Measurements from ENCODE around the gene PDE2A.
"Not testable (repeated sequence)": the region's sequence is repeated elsewhere in the genome, so short reads cannot be mapped to it uniquely, and the experiment has no call there.

The PDE2A gene

DNA sequence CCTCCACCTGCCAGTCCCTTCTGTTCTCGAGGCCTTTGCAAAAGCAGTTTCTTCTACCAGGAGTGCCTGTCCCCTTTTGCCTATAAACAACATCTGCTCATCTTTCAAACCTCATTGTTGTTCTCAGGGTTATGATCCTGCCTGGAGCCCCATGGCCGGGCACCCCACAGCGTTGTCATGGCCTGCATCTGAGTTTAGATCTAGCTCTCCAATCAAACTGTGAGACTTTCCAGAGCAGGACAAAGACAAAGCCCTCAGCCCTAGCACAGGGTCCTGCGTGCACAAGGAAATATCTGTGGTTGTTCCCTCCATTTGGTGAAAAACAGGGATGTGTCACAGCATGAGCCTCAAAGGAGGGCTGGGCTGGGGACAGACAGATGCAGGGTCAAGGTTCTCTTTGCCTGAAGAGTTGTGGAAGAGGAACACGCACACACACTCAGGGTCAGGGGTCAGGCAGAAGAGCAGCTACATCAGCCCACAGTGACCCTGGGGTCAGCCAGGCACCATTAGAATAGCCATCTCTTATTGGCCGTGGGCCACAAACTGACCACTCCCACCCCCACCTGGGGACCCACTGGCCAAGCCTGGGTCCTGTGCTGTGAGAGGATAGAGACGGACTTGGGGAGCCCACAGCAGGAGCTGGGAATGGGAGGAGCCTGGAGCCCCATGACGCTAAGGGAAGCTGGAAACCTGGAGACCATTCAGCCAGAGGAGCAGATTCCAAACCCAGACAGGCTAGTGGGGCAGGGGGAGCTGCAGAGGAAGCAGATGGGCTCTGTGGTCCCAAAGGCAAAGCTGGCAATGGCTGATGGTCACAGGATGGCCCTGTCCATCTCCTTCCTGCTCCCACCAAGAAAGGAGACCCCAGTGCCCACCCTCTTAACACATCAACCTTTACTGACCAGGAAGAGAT is 99.4 kb downstream of the PDE2A start:
- DNase-seq = no peak

DNA sequence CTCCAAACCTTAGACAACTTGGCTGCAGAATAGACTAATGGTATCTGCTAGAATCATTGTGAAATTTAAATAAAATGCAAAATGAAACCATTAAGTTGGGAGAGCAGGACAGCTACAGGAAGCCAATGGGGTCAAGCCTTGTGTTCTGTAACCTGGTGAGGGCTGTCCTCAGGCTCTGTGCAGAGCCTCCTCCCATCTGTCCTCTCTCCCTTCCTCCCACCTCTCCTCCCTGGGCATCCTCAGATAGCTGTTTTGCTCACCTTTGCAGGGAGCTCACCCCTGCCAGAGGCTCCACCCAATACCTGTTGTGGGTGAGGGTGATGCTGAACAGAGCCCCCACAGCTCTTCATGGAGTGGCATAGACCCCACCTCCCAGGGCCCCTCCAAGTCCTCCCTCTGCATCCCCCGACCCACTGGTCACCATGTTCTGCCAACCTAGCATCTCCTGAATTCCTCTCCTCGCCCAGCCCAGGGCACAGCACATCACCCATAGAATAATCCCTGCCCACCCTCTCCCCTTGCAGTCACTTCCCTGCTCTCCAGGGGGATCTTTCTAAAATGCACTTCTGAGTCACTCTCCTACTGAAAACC is 100.3 kb downstream of the PDE2A start:
- DNase-seq = no peak

DNA sequence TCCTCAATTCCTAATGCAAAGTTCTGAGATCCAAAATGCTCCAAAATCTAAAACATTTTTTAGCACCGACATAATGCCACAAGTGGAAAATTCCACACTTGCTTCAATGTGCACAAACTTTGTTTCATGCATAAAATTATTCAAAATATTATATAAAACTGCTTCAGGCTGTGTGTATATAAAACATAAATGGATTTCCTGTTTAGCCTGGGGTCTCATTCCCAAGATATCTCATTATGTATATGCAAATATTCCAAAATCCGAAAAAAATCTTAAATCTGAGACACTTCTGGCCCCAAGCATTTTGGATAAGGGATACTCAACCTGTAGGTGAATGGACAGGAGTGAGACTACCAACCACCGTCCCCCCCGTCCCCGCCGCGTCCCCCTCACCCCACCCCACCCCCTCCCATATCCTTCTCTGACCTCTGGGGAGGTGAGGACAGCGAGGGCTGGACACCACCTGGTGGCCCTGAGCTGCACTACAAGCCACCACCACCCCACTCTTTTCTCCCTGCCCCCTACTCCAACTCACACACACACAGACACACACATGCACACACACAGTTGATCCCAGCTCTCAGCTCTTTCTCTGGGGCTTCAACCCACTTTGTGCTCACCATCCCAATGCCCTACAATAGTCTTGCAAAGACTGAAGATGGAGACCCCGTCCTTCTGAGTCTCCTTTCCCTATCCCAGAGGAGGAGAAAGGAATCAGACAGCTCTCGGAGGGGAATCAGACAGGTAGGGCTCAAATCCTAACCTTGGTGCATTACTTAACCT is 101.0 kb downstream of the PDE2A start:
- DNase-seq = peak; percentile 32

DNA sequence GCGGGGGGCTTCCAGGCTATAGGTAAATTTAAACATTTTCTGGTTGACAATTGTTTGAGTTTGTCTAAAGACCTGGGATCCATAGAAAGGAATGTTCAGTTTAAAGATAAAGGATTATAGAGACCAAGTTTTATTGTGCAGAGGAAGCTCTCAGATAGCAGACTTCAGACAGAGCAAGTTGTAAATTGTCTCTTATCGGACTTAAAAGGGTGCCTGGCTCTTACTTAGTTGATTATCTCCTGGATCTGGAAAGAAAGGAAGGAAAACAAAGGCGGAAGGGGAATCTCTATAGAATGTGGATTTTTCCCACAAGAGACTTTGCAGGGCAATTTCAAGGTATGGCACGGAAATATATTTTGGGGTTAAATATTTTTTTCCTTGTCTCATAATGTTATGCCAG is 101.7 kb downstream of the PDE2A start:
- DNase-seq = not testable (repeated sequence)

DNA sequence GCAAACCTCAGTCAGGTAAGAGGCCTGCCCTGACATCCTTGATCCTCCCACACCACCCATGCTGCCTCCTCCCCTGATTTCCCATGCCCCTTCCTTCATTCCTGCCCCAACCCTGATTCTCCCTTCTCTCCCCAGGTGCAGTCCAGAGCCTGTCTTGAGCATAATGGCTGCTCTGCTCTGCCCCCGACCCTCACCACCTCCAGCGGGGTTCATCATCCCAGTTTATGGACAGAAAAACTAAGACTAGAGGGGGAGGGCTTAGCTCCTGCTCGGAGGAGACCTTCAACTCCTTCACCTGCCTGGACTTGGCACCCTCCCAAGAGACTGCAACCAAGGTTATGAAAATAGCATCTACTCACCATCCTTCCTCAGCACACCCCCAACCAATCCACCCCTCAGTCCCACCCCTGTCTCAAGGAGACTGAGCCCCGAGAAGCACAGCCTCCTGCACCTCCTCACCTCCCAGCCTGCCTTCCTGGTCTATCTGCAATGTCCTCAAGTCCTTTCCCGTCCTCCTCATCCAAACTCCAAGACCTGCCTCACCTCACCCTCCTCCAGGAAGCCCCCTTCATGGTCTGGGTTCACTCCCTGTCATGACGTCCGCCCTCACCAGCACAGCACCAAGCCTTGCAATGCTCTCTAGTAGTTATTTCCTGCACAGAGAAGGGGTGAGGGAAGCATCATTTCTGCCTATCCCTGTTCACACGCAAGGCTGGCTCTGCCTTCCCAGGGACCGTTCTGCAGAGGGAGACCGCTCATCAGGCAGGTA is 103.1 kb downstream of the PDE2A start:
- no peak for DNase-seq

DNA sequence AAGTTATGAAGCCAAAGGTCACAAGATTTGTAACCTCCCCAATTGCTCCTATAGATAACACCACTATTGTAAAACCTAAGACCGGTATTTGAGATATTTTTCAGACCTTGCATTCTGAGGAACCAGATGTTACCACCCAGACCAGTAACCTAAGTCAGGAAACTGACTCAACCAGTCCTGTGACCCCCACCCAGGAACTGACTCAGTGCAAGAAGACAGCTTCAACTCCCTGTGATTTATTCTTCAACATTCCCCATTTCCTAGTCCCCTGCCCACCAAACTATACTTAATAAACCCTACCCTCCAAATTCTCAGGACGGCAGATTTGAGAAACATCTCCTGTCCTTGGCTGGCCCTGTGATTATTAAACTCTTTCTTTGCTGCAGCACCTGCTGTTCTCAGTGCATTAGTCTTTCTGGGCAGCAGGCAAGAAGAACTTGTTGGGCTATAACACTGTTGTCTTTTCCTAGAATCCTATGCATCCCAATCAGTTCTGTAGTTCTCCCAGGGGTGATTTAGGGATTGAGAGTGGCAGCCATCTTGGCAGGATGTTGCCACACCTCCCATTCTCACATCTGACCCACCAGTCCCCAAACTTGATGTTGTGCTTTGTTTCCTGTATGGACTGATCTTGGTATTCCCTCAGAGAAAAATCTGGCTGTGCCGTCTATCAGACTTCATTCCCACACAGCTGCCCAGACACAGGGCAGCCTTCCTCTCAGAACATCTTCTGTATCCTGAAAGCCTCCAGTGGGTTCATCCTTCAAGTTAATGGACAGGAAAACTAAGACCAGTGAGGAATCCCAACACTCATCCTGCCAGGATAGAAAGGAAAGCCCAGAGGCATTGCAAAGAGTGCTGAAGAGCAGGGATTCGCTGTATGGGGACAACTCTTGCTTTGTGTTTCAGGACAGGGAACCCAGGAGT is 104.0 kb downstream of the PDE2A start:
- no peak for DNase-seq

DNA sequence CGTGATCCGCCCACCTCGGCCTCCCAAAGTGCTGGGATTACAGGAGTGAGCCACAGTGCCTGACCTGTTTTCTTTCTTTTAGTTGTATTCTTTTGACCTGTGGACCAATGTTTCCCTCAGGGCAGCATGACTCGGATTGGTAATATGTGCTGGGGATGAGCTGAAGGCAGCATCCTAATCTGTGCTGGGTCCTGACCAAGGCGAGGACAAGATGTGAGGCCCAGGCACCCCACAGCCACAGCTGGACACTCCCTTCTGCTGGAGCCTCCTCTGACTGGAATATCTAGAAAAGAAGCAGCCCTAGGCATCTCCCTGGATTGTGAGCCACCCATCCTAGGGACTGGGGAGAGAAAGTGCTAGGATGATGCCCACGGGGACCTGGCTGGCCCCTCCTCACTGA is 105.4 kb downstream of the PDE2A start:
- DNase-seq = no peak

DNA sequence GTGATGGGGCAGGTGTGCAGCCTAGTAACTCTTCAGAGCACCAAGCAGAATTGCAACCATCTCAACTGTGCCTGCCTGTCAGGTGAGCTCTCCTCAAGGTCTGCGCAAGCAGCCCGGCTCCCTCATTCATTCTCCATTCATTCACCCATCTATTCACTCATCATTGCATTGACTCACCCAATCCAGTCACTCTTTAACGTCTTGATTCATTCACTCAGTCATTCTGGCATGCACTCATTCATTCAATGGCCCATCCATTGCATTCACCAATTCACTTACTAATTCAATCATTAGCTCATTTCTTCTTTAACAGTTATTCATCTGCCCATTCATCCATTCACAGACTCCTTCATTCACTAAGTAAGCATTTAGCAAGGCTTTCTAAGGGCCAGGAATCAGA is 111.8 kb downstream of the PDE2A start:
- DNase-seq = peak; percentile 16

DNA sequence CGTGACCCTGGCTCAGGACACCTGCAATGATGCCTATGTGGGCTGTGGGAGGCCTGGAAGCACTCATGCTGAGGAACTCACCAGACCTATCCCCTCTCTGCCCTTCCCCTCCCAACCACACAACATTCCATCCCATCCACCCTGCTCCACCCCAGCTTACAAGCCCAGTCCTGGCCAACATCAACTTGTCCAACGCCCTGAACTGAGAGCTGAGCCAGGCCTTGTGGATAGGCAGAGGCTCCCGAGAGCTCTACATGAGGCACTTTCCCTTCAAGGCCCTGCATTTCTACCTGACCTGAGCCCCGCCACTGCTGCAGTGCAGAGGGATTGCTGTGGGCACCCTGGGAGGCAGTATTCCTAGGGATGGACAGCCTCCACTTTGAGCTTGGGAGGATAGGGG is 112.4 kb downstream of the PDE2A start:
- DNase-seq = no peak

DNA sequence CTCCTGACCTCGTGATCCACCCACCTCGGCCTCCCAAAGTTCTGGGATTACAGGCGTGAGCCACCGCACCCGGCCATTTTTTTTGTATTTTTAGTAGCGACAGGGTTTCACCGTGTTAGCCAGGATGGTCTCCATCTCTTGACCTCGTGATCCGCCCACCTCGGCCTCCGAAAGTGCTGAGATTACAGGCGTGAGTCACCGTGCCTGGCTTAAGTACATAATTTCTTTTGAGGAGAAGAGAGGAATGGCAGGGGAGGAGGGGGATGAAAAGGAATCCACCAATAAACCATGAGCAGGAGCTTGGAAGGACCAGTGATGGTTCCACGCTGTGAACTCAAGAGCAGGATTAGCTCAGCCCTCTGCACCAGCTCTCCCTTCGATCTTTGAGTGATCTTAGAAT is 113.4 kb downstream of the PDE2A start:
- not testable (repeated sequence) for DNase-seq

DNA sequence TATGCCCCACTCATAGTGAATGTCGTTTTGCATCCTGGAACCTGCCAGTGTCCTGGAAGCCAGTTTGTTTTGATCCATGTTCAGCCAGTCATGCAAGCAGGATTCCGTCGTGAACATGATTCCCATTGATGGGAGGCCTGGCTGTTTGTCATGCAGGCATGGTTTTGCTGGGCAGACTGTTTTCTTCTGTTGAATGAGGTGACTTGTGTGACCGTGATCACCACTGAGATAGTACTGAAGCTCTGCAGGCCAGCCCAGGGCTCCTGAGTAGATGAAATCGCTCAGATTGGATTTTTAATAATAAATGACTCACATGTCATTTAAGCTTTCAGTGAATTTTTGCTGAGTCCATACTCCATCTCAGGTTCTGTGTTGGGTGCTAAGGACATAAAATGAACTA is 117.8 kb downstream of the PDE2A start:
- no peak for DNase-seq

DNA sequence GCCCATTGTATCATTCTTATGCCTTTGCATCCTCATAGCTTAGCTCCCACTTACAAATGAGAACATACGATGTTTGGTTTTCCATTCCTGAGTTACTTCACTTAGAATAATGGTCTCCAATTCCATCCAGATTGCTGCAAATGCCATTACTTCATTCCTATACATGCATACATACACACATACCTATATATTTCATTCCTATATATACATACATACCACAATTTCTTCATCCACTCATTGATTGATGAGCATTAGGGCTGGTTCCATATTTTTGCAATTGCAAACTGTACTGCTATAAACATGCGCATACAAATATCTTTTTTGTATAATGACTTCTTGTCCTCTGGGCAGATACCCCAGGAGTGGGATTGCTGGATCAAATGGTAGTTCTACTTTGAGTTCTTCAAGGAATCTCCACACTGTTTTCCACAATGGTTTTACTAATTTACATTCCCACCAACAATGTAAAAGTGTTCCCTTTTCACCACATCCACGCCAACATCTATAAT is 119.2 kb downstream of the PDE2A start:
- DNase-seq = not testable (repeated sequence)

DNA sequence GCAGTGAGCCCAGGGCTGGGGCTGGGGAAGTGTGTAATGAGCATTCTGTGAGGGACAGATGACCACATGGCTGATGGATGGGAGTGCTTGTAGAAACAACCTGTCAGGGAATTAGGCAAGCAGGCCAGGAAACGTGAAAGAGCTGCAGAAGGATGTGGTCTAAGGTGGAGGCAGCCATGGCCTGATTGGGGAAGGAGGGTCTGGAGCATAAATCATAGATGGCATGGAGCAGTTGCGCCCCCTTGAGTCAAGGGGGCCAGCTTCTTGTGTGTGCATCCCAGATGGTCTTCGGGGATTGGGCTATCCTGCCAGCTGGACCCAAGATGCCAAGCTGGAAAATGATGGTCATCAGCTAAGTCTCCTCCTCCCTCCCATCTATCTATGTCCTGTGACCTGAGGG is 120.5 kb downstream of the PDE2A start:
- DNase-seq = no peak

DNA sequence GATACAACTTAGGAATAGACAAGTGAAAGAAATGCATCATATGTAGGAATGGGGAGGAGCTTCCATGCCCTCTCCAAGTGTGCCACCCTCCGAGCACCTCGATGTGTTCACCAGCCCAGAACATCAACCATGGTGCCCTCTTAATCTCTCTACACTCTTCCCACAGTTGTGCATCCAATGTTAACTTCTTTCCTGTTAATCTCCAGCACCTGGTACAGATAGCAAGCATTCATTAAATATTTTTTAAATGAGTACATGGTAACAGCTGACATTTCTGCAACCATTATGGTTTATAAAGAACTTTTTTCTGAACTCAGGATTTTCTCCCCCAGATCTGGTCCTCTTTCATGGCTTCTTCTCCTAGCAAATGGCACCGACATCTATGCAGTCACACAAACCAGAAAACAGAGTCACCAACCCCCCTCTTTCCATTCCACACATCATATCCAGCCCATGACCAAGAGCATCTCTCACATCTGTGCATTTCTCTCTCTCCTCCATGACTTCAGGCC is 121.8 kb downstream of the PDE2A start:
- no peak for DNase-seq

DNA sequence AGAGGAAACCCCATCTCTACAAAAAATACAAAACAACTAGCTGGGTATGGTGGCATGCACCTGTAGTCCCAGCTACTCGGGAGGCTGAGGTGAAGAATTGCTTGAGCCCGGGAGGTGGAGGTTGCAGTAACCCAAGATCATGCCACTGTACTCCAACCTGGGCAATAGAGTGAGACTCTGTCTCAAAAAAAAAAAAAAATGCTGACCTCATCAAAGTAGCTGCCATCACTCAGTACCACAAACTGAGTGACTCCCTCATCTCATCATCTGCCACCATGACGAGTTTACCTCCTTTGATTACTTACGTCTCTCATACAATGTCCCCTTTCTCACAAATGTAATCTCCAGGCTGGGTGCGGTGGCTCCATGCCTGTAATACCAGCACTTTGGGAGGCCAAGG is 122.7 kb downstream of the PDE2A start:
- DNase-seq = no peak

DNA sequence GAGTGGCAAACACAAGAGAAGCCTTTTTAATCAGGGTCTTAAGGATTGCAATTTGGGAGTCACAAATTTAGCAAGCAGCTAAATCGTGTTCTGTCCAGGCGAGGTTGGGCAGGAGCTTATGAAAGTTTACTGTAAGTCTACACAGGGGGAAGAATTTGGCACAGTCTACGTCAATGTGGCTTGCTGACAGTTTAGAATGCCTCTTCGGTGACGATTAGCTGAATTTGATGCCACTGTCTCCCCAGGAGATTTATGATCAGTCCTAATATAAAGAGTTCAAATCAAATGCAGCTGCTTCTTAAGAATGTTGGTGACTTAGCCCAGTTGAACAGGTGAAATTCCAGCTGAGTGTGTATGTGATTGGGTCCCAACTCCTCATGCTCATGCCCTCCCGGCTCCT is 125.8 kb downstream of the PDE2A start:
- no peak for DNase-seq

DNA sequence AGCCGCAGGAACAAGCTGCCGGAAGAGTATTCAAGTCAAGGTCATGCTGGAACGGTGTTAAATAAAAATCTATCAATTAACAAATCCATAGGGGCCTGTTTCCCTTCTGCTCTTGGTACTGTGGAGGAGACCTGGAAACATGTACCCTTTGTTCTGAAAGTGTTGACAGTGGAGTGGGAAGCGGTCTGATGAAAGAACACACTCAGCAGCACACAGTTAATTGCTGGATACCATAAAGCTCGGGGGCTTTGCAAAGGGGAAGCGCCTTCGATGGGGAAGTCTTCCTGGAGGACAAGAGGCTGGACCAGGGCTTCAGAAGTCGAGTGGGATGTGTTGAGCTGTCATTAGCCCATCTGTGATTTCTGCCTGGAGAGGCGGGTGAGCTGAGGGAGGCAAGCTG is 127.4 kb downstream of the PDE2A start:
- peak; percentile 47 for DNase-seq

DNA sequence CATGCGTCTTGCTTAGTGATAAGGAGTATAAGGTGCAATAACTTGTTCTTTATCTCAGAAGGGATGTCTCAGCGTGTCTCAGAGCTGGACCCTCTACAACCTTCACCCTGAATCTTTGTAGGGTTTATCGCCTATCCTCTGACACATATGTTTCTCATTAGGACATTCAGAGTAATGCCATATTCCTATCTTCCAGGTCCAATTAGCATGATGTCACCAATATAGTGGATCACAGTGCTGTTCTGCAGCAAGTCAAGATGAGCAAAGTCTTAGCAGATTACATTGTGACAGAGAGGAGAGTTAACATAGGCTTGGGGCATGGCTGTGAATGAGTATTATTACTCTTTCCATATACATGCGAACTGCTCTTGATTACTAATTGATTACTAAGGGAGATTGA is 129.6 kb downstream of the PDE2A start:
- no peak for DNase-seq

DNA sequence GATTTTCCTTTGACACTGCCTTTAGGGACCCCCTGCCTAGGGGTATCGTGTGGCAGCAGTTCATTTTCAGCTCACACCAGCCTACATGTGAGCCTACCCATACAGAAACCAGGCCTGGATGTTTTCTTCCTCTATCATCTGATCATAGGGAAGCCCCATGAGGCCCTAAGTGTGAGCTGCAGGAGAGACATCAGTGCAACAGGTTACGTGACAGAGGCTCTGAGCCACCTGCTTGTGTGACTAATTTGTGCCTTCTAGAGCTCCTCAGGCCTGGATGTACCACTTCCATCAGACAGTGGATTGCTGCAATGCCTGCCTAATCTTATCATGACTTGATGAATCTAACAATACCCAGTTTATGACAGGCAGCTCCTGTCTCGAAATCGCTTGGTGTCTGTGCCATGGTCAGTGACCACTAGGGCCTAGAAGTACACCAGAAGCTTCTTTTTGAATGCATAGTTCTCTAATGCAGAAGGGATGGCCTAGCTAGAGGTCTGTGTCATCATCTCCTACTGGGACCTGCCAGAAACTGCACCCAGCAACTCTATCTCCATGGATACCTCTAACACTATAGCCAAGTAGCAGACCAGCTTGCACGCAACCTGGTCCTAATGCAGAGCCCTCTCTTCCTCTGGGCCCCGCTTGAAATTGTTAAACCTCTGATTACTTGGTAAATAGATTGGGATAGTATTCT is 130.2 kb downstream of the PDE2A start:
- no peak for DNase-seq

DNA sequence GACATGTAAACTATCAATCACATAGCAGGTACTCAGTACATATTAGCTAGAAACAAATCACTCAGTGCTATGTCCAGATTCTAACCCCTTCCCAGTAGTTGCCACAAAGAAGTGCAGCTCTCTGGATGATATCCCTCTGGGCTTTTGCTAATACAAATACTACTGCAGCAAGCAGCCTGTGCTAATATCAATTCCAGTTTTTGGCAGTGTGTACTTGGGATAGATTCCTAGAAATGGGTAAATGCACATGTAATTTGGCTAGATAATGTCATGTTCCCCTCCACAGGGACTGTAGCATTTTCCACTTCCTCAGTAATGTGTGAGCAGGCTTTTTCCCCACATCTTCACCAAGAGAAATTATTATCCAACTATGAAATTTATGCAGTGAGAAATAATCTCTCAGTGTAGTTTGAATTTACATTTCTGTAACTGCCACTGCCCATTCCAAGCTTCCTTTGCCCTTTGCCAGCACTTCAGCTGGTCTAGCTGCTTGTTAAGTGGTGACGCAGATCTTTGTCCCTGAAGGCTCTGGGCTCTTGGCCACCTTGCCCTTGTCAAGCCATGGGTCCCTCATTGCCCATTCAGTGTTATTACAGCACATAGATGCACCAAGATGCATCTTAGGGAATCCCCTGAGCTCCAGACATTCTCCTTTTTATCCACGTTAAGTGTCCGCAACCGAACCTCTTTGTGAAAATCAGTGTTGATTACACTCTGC is 132.8 kb downstream of the PDE2A start:
- no peak for DNase-seq

Data from NCI-H1436 (cell line).